IPS-18a (cell line): ENCODE measurements around the gene ZBTB46.

Experiments
- H3K27ac ChIP-seq: one replicate; pipeline ENCODE4 v1.5.1; 2013; ENCODE audit warnings: low read length
- H3K27me3 ChIP-seq: one replicate; pipeline ENCODE4 v1.6.1; 2013; ENCODE audit warnings: mild to moderate bottlenecking, low read length; ENCODE audit not compliant: control insufficient read depth, insufficient read depth
- H3K36me3 ChIP-seq: one replicate; pipeline ENCODE4 v1.6.1; 2013; ENCODE audit warnings: low read depth, low read length; ENCODE audit not compliant: control insufficient read depth
- H3K4me1 ChIP-seq: one replicate; pipeline ENCODE4 v1.6.1; 2013; ENCODE audit warnings: low read depth, low read length; ENCODE audit not compliant: control insufficient read depth
- H3K4me3 ChIP-seq: one replicate; pipeline ENCODE4 v1.5.1; 2013; ENCODE audit warnings: low read length
- H3K9ac ChIP-seq: one replicate; pipeline ENCODE4 v1.6.1; 2013; ENCODE audit warnings: mild to moderate bottlenecking, low read length, moderate library complexity
- H3K9me3 ChIP-seq: one replicate; pipeline ENCODE4 v1.6.1; 2013; ENCODE audit warnings: low read depth, low read length; ENCODE audit not compliant: control insufficient read depth

The ZBTB46 gene

DNA sequence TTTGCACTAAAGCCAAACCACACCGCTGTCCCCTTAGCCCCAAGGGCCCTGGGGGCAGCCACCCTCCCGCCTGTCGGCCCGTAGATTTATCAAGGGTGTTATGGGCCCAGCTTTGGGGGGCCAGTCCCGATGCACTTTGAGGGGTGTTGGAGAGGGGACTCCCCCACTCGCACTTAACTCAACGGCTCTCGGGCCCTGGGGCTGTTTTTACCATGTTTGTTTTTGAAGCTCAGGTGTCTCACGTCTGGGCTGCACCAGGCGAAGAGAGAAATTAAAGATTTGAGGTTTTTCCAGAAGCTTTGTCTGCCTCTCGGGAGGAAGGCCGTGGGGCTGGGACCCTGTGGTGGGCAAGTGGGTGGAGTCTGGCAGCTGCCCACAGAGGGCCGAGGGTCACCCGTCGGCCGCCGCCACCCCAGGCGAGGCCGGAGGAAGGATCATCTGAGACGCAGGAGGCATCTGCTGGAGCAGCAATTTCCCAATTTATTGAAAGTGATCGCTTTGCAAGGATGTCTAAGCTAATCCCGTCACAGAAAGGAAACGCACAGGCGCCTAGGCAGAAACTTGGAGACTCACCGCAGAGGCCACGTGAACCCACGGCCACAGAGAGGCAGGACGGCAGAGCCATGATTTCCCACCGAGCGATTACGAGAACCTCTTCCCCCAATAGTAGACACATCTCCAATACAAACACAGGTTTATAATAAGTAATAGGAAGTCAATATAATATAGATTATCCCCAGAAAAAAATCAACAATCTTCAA lies 87.7 kb downstream of the ZBTB46 start:
- Histone ChIP-seq H3K4me3 (no peak overlapping the region), H3K9ac (no peak overlapping the region), H3K27me3 (no peaks in the 10 kb centered on the region), H3K36me3 (peaks cover 5% of the 10 kb centered on the region), H3K9me3 (no peaks in the 10 kb centered on the region), H3K4me1 (peaks cover 4% of the 10 kb centered on the region), H3K27ac (no peak overlapping the region)

DNA sequence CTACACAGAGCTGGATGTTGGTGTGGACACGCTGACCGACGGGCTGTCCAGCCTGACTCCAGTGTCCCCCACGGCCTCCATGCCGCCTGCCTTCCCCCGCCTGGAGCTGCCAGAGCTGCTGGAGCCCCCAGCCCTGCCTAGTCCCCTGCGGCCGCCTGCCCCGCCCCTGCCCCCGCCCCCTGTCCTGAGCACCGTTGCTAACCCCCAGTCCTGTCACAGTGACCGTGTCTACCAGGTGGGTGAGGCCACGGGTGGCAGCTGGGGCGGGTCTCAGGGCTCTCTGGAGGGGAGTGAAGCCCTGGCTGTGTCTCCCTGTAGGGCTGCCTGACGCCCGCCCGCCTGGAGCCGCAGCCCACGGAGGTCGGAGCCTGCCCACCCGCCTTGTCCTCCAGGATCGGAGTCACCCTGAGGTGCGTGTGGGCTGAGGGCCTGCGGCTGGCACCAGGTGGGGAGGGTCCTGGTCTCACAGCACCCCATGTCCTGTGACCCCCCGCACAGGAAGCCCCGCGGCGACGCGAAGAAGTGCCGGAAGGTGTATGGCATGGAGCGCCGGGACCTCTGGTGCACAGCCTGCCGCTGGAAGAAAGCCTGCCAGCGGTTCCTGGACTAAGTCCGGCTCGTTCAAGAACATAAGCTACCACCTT lies 88.6 kb downstream of the ZBTB46 start:
- Histone ChIP-seq H3K9me3 (no peaks in the 10 kb centered on the region), H3K9ac (no peak overlapping the region), H3K27me3 (no peaks in the 10 kb centered on the region), H3K4me1 (peaks cover 4% of the 10 kb centered on the region), H3K36me3 (peaks cover 5% of the 10 kb centered on the region), H3K27ac (no peak overlapping the region), H3K4me3 (no peak overlapping the region)

DNA sequence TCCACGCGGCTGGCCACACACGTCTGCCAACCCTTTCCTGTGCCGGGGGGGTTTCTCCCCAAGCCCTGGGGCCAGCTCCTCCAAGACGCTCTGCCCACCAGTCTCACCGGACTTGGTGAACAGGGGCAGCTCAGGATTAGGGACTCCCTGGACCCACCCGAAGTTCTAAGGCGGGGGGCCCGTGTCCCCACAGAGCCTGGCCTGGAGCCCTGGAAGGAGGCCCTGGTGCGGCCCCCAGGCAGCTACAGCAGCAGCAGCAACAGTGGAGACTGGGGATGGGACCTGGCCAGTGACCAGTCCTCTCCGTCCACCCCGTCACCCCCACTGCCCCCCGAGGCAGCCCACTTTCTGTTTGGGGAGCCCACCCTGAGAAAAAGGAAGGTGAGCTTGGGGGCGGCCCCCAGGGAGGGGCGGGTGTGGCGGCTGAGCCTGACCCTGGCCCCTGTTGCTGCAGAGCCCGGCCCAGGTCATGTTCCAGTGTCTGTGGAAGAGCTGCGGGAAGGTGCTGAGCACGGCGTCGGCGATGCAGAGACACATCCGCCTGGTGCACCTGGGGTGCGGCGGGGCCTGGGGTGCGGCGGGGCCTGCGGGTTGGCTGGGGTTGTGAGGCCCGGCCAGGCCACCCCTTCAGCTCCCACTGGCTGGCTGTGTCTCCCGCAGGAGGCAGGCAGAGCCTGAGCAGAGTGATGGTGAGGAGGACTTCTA lies 89.2 kb downstream of the ZBTB46 start:
- Histone ChIP-seq H3K4me3 (peak overlapping the region; percentile 75), H3K9ac (no peak overlapping the region)

DNA sequence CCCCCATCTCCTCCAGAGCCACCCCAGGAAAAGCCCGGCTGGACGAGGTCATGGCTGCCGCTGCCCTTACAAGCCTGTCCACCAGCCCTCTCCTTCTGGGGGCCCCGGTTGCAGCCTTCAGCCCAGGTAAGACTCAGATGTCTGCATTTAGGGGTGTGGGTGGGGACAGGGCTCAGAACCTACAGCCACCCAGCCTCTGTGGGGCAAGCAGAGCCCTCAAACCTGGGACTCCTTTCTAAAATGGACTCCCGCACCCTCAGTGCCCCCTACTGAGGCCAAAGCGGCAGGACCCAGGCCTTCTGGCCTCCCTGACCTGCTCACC lies 89.7 kb downstream of the ZBTB46 start:
- Histone ChIP-seq H3K27me3 (no peaks in the 10 kb centered on the region), H3K4me1 (peaks cover 4% of the 10 kb centered on the region), H3K36me3 (peaks cover 5% of the 10 kb centered on the region), H3K4me3 (peak overlapping the region; percentile 75), H3K27ac (no peak overlapping the region), H3K9ac (peak overlapping the region; percentile 48), H3K9me3 (no peaks in the 10 kb centered on the region)

More for the DNA sequence above, 89.2 kb downstream of the ZBTB46 start:
- no peaks in the 10 kb centered on the region for H3K9me3 ChIP-seq
- no peaks in the 10 kb centered on the region for H3K27me3 ChIP-seq
- peaks cover 5% of the 10 kb centered on the region for H3K36me3 ChIP-seq
- peaks cover 4% of the 10 kb centered on the region for H3K4me1 ChIP-seq
- no peak overlapping the region for H3K27ac ChIP-seq

DNA sequence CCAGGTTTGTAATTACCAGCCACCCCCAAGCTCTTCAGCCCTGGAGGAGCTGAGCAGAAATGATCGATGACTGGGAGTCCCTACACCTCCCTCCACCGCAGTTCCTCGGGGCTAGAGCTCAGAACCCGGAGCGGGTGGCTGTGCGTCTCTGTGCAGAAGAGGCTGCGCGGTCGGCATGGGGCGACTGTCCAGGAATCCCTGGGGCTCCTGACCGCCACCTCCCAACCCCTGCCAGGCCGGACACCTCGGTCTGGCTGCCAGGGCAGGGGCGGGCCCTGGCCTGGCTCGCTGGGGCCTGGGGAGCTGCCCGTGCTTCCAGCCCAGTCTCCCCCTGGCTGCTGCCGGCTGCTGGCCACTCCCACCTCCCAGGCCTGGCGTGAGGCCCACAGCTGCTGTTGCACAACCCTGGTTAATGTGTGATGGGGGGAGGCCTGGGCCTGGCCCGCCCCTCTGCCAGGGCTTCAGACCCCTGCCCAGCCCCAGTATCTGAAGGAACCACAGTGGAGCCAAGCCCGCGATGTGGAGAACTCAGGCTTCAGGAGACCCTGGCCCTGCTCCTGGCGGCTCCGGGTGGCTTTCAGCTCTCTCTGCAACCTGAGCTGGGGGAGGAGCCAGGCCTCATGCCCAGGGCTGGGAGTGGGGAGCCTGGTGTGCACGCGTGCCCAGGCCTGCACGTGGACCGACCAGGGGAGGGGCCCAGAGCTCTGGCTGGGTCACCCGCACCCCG lies 90.3 kb downstream of the ZBTB46 start:
- Histone ChIP-seq H3K4me3 (peak overlapping the region; percentile 75), H3K9ac (peak overlapping the region; percentile 48), H3K27ac (no peak overlapping the region), H3K9me3 (no peaks in the 10 kb centered on the region), H3K36me3 (peaks cover 5% of the 10 kb centered on the region), H3K27me3 (no peaks in the 10 kb centered on the region), H3K4me1 (peaks cover 4% of the 10 kb centered on the region)

DNA sequence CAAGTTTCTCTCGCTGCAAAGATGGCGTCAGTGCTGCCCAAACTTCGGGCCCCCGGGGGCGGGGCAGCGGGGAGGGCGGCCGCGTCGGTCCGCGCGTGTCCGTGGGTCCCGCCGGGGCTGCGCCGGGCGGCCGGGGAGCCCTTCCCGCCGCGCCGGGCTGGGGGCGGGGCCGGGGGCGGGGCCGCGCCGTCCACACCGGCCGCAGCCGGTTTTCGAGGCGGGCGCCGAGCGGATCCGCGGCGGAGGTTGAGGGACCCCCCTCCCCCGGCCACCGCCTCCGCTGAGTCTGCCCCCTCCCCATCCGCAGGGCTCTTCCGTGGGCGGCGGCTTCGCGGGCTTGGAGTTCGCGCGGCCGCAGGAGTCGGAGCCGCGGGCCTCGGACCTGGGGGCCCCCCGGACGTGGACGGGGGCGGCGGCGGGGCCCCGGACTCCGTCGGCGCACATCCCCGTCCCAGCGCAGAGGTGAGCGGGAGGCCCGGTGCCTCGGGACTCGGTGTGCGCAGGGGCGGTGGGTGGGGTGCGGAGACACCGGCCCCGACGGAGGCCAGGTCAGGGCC lies 90.9 kb downstream of the ZBTB46 start:
- H3K27ac ChIP-seq = no peak overlapping the region
- H3K36me3 ChIP-seq = peaks cover 5% of the 10 kb centered on the region
- peaks cover 4% of the 10 kb centered on the region for H3K4me1 ChIP-seq
- H3K27me3 ChIP-seq = no peaks in the 10 kb centered on the region
- peak overlapping the region; percentile 75 for H3K4me3 ChIP-seq
- H3K9me3 ChIP-seq = no peaks in the 10 kb centered on the region
- H3K9ac ChIP-seq = peak overlapping the region; percentile 48

DNA sequence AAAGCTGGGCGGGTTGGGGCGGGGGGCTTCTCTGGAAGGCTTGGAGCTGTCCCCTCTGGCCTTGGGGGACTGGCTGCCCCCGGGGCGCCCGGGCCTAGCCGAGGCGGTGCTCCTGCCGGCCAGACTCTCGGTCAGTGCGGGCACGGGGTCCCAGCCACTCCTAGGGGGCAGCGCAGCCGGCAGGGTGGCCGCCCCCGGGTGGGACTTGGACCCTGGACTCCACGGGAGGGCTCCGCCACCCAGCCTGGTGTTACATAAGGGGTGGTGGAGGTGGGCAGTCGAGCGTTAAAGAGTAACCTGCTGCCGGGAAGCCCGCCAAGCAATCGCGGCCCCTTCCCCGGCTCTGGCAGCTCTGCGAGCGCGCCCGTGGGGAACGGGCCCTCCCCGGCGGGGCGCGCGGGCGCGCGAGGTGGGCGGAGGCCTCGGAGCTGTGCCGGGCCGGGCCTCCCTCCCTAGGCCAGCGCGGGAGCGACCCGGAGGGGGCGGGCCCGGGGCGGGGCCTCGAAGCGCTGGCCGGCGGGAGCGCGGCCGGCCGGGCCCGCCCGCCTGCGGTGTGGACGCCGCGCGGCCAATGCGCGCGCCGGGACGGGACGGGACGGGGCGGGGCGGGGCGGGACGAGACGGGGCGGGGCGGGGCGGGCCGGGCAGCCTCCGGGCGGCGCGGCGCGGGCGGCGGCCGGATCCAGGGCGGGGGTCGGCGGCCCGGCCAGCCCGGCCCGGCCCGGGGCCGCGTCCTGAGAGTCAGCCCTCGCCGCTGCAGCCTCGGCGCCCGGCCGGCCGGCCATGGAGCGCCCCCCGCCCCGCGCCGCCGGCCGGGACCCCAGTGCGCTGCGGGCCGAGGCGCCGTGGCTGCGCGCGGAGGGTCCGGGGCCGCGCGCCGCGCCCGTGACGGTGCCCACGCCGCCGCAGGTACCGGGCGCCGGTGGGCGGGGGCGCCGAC lies 91.7 kb downstream of the ZBTB46 start, which contains the start of gene SLC2A4RG:
TSS of gene SLC2A4RG (plus strand) at position 647 of the 940 bp plus-strand sequence. CDS start at position 784, 137 bp downstream.
- H3K9me3 ChIP-seq = no peaks in the 10 kb centered on the region
- H3K4me3 ChIP-seq = peak within 1 kb of the TSS; percentile 75
- H3K27ac ChIP-seq = no peak within 1 kb of the TSS
- peak within 1 kb of the TSS; percentile 48 for H3K9ac ChIP-seq
- peaks cover 8% of the 10 kb centered on the region for H3K36me3 ChIP-seq
- peaks cover 4% of the 10 kb centered on the region for H3K4me1 ChIP-seq
- no peaks in the 10 kb centered on the region for H3K27me3 ChIP-seq

DNA sequence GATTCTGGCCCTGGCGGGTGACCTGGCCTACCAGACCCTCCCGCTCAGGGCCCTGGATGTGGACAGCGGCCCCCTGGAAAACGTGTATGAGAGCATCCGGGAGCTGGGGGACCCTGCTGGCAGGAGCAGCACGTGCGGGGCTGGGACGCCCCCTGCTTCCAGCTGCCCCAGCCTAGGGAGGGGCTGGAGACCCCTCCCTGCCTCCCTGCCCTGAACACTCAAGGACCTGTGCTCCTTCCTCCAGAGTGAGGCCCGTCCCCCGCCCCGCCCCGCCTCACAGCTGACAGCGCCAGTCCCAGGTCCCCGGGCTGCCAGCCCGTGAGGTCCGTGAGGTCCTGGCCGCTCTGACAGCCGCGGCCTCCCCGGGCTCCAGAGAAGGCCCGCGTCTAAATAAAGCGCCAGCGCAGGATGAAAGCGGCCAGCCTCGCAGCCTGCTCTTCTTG lies 92.4 kb downstream of the ZBTB46 start:
- H3K27ac ChIP-seq = no peak overlapping the region
- peaks cover 5% of the 10 kb centered on the region for H3K36me3 ChIP-seq
- H3K4me3 ChIP-seq = peak overlapping the region; percentile 51
- H3K4me1 ChIP-seq = peaks cover 4% of the 10 kb centered on the region
- H3K27me3 ChIP-seq = no peaks in the 10 kb centered on the region
- H3K9ac ChIP-seq = no peak overlapping the region
- no peaks in the 10 kb centered on the region for H3K9me3 ChIP-seq

DNA sequence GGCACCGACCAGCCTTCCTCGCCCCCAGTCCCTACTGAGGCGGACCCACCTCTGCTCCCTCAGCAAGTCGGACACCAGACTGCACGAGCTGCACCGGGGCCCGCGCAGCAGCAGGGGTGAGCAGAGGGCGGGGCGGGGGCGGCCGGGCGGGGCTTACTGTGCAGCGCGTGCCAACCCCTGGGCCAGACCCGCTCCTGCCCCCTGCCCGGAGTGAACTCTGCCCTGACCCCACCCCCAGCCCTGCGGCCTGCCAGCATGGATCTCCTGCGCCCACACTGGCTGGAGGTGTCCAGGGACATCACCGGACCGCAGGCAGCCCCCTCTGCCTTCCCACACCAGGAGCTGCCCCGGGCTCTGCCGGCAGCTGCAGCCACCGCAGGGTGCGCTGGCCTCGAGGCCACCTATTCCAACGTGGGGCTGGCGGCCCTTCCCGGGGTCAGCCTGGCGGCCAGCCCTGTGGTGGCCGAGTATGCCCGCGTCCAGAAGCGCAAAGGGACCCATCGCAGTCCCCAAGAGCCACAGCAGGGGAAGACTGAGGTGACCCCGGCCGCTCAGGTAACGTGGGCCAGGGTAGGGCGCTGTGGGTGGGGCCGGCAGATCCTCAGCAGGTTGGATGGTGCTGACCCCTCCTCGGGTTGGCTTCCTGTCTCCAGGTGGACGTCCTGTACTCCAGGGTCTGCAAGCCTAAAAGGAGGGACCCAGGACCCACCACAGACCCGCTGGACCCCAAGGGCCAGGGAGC lies 92.9 kb downstream of the ZBTB46 start:
- Histone ChIP-seq H3K9me3 (no peaks in the 10 kb centered on the region), H3K27me3 (no peaks in the 10 kb centered on the region), H3K27ac (no peak overlapping the region), H3K4me3 (no peak overlapping the region), H3K36me3 (peaks cover 3% of the 10 kb centered on the region), H3K4me1 (peaks cover 4% of the 10 kb centered on the region), H3K9ac (no peak overlapping the region)

DNA sequence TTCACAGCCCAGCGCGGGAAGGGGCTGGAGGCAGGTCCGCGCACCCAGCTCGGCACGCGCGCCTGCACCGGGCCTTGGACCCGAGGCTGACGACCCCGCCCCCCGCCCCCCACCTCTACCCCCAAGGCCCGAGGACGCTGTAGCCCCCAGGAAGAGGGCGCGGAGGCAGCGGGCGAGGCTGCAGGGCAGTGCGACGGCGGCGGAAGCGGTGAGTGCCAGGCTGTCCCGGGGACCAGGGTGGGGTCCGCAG lies 93.4 kb downstream of the ZBTB46 start:
- H3K9me3 ChIP-seq = no peaks in the 10 kb centered on the region
- H3K27me3 ChIP-seq = no peaks in the 10 kb centered on the region
- no peak overlapping the region for H3K9ac ChIP-seq
- H3K4me3 ChIP-seq = no peak overlapping the region
- no peak overlapping the region for H3K27ac ChIP-seq
- peaks cover 3% of the 10 kb centered on the region for H3K36me3 ChIP-seq
- H3K4me1 ChIP-seq = peaks cover 4% of the 10 kb centered on the region
